NCI-H524 (cell line): Measurements from ENCODE around the gene SYK.
"Not testable (repeated sequence)": the region's sequence is repeated elsewhere in the genome, so short reads cannot be mapped to it uniquely, and the experiment has no call there.

Experiments used
- DNase-seq, 2 experiments: peaks; one replicate each; lab custom pipeline; 2025; lab: John Stamatoyannopoulos, UW

The SYK gene

GRCh38 chr9:90795871-90796317 is 5.7 kb upstream of the SYK start:
- DNase-seq: no peak

- DNase-seq: no peak
These were observed 2.3 kb upstream of the SYK start for GRCh38 chr9:90799271-90799852.

- no peak for DNase-seq
These were observed 329 bp downstream of the SYK start for GRCh38 chr9:90801973-90802322.

GRCh38 chr9:90802386-90802985 is 867 bp downstream of the SYK start:
- DNase-seq: no peak

- DNase-seq: no peak
These were observed 2.4 kb downstream of the SYK start for GRCh38 chr9:90803860-90804593.

- peak; percentile 77 to 94 for DNase-seq
These were observed 3.7 kb downstream of the SYK start for GRCh38 chr9:90805006-90805996.

- peak in 1 of 2 experiments; percentile 12 for DNase-seq
These were observed 5.4 kb downstream of the SYK start for GRCh38 chr9:90807006-90807405.

GRCh38 chr9:90808398-90808797 is 6.8 kb downstream of the SYK start:
- DNase-seq: no peak

GRCh38 chr9:90808890-90809685 is 7.5 kb downstream of the SYK start:
- no peak for DNase-seq

GRCh38 chr9:90810691-90811090 is 9.1 kb downstream of the SYK start:
- no peak for DNase-seq

GRCh38 chr9:90813046-90813445 is 11.4 kb downstream of the SYK start:
- no peak for DNase-seq

GRCh38 chr9:90813523-90813922 is 11.9 kb downstream of the SYK start:
- no peak for DNase-seq

- no peak for DNase-seq
These were observed 12.7 kb downstream of the SYK start for GRCh38 chr9:90814355-90814754.

- no peak for DNase-seq
These were observed 13.7 kb downstream of the SYK start for GRCh38 chr9:90815183-90815943.

- DNase-seq: no peak
These were observed 14.3 kb downstream of the SYK start for GRCh38 chr9:90815944-90816357.

- no peak for DNase-seq
These were observed 15.1 kb downstream of the SYK start for GRCh38 chr9:90816690-90817089.

- DNase-seq: no peak
These were observed 16.7 kb downstream of the SYK start for GRCh38 chr9:90818279-90818678.

GRCh38 chr9:90820406-90820805 is 18.8 kb downstream of the SYK start:
- not testable (repeated sequence) for DNase-seq

GRCh38 chr9:90821236-90821635 is 19.6 kb downstream of the SYK start:
- not testable (repeated sequence) for DNase-seq

- no peak for DNase-seq
These were observed 20.1 kb downstream of the SYK start for GRCh38 chr9:90821697-90822096.

GRCh38 chr9:90822866-90823265 is 21.2 kb downstream of the SYK start:
- no peak for DNase-seq
